ENCODE results near the gene EDN1.
"Not testable (repeated sequence)": the region's sequence is repeated elsewhere in the genome, so short reads cannot be mapped to it uniquely, and the experiment has no call there.

The EDN1 gene

DNA sequence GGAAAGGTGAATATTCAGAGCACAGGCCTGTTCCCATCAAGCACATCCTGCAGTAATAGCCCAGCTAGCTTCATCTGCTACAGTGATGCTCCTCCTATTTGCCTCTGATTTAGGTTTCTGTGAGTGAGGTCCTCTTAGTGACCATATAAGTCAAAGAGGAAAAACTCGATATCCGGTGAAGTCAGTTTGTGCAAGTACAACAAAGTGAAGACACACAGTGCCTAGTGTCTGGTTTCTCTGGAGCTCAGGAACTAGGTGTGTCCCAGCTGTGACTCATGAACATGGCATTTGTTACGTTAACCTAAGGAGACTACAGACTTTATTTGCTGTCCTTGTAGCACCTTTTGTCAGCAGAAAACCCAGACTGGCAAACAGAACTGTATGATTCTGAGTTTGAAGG lies 33.9 kb downstream of the EDN1 start:
- no peak for DNase-seq (ENCODE audit: low read depth, low spot score)

DNA sequence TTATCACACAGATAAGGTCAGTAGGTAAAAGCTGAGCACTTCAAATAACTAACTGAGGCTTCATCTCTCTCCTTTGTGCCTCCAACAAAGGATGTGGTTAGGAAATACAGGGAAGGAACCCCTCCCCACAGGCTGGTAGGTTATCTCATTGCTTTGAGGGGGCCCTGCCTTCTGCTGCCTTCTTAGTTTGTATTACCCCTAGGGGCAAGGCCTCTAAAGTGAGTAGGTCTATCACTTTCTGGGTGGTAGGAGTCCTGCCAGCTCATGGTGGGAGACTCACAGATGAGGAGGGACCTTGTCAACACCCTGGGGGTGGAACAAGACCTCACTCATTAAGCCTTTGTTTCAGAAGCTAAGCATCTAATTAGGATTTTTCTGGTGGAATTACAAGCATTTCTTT lies 34.6 kb downstream of the EDN1 start:
- DNase-seq (ENCODE audit: low read depth, low spot score) = no peak

DNA sequence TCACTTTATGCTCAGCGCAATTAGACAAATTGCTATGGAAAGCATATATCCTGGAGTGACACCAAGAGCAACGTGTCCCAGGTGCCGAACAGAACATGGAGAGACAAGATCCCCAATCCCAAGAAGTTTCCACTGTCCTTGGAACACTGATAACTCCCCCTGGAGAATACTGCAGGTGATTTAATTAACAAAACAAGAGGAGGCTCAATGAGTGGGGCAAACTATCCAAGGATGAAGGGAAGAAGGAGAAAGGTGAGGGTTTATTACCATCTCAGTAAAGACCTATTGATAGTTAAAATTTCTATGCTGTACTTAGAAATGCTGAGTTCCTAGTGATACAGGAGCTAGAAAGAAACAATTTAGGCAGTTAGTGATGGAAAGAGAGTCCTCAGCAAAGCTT lies 35.7 kb downstream of the EDN1 start:
- no peak for DNase-seq (ENCODE audit: low read depth, low spot score)

DNA sequence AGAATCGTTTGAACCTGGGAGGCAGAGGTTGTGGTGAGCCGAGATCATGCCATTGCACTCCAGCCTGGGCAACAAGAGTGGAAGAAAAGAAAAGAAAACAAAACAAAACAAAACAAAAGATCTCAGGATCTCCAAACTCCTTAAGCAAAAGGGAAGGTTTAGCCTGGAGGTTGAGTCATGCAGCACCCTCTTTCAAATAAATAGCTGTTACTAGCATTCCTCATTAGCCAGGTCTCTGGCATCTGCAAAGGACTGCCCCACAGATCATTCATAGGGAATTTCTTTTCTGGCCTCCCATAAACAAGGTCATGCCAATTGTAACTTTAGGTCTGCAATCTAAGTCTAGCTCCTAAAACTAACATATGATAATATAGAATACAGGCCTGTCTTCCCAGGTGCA lies 37.2 kb downstream of the EDN1 start:
- DNase-seq (ENCODE audit: low read depth, low spot score) = no peak

DNA sequence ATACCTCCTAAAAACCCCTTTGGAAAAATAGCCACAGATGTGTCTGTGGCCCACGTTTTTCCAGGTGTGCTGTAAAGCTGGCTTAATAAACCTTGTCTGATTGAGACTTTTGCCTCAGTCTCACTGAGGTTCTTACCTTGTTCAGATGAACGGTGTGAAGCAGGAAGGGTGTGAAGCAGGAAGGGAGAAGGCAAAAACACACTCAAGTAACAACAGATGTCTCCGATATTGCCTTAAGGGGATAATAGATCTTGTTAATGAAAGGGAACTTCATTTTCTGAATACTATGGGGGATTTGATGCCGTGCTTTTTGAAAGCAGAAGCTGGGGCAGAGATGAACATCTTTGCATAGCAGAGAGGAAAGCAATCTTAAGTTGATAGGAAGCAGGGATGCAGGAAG lies 37.8 kb downstream of the EDN1 start:
- DNase-seq (ENCODE audit: low read depth, low spot score) = no peak

DNA sequence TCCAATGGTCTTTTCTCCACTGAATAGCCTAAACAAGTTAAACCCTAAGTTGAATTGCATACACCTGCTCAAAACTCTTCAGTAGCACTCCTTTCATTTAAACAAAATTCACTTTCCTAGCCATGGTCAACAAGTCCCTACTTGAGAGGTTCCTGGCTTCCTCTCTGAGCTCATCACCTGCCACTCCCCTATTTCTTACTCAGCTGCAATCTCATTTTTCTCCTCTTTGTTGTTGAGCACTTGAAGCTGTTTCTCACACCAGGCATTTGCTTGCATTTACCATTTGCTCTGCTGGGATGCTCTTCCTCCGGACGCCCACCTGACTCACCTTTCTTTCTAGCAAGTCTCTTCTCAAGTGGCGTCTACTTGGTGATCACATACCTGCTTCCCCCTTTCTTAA lies 38.5 kb downstream of the EDN1 start:
- no peak for DNase-seq (ENCODE audit: low read depth, low spot score)

DNA sequence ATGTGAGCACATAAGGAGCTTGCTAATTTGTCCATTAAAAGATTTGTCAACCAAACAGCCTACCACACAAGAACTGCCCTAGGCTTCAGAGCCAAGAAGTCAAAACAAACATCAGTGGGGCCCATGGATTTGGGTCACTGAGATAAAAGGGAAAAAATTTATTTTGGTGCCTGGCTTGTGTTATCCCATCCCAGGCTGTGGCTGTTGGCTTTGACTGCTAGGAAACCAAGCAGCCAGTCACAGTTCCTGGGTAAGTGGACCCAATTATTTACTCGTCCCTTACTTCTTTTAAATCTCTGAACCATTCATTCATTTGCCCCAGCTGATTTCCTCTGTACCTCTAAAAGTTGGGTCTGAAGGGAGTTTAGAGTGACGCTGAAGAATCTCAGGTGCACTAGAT lies 41.3 kb downstream of the EDN1 start:
- no peak for DNase-seq (ENCODE audit: low read depth, low spot score)

DNA sequence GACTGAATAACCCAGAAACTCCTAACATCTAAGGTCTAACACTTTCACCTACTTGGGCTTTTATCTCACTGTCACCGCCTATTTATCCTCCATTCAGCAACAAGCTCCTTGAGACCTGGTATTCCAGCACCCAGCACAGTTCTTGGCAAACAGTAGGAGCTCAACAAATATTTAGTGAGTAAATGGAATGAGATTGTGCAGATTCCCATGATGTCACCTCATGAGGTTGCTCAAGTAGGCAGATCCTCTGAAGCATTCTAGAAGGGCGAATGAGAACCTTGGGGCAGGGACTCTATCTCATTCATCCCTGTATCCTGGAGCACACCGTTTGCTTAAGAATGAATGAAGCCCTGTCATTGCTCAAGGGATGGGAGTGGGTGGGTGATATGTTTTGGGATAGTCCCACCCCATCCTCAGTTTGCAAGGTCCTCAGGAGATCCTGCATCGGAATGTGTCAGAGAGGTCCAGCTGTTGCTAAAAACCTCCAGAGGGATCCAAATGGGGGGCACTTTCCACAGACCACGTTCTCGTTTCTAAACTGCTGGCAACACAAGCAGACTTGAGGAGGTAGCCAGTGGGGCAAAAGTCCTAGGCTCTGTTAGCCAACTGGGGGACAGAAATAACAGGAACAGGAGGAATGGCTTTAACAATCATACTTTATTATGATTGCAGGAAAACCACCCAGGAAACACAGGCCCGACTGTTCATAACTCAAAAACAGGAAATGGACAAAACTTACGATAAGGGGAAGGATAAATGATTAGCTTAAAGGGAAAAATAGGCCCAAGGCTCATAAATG lies 42.0 kb downstream of the EDN1 start:
- no peak for DNase-seq (ENCODE audit: low read depth, low spot score)

DNA sequence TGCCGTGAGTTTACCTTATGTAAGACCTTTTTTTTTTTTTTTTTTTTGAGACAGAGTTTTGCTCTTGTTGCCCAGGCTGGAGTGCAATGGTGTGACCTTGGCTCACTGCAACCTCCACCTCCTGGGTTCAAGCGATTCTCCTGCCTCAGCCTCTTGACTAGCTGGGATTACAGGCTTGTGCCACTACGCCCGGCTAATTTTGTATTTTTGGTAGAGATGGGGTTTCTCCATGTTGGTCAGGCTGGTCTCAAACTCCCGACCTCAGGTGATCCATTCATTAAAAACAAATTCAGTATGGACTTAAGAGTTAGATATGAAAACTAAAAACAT lies 42.6 kb downstream of the EDN1 start:
- not testable (repeated sequence) for DNase-seq (ENCODE audit: low read depth, low spot score)

DNA sequence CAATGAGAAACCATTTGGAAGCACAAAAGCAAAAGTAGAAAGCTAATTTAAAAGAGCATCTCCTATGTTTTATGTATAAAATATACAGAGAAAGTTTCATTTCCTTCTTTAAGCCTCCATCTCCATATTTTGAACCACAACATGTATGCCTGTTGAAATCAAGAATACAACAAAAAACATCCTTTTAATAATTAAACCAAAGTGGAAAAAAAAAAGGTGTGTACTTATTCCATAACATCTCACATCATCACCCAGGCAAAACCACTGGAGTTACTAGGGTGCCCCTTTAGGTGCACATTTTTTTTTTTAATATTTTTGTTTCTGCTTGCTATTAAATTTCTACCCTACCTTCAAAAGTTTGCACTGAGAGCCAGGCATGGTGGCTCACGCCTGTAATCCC lies 43.0 kb downstream of the EDN1 start:
- DNase-seq (ENCODE audit: low read depth, low spot score) = no peak

DNA sequence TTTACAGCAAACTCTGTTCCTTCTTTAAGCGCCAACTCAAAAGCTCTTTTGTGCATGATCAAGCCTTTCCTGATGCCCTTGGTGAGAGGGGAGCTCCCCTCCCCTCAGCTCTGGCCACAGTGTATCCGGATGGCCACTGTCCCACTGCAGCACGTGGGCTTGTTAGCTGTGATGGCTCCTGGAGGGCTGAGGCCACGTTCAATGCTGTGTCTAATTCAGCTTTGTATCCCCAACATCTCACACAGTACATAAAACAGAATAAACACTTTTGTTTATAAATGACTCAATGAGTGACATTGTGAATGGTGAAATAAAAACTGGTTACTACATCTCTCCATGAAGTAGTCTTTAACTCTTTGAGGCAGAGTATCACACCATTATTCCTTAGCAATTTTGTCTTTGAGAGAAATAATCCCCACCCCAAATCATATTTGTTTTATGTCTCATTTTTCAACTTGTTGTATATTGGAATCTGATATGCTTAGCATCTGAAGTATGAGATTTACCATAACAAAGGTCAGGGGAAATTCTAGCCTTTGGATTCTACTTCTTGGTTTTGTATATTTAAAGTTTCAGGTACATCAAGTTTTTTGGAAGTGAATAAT lies 44.5 kb downstream of the EDN1 start:
- no peak for DNase-seq (ENCODE audit: low read depth, low spot score)

DNA sequence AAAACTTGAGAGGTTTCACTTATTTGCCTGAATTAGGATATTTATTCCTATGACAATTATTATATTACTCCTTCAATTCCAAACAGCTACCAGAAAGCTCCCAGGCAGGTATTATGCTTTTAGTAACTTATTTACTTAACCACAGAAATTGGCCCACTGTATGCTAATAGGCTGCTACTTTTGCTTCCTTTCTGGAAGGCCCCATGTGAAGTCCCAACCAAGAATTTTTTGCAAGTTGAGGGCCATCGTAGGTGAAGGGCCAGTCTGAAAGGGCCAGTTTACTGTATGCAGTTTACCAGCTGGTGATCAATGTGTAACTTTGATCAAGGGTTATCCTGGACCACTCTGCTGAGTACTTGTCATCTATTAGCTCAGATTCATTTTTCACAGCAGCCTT lies 45.0 kb downstream of the EDN1 start:
- no peak for DNase-seq (ENCODE audit: low read depth, low spot score)

DNA sequence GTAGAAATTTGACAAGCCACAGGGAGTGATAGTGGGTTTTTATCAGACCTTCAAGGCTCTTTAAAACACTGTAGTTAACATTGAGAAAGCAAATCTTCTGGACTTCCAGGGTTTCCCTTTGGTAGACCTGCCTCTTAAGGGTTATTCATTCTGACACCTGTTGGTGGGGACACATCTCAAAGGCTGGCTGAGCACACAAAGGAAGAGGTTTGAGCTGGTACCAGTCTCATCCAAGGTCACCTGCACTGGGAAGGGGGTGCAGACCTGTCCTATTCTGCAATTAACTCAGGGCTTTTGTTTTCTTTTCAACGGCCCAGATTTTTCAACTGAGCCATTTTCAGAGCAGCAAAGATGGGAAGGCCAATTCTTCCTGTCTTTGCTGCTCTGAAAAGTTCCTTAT lies 45.6 kb downstream of the EDN1 start:
- DNase-seq (ENCODE audit: low read depth, low spot score) = no peak

DNA sequence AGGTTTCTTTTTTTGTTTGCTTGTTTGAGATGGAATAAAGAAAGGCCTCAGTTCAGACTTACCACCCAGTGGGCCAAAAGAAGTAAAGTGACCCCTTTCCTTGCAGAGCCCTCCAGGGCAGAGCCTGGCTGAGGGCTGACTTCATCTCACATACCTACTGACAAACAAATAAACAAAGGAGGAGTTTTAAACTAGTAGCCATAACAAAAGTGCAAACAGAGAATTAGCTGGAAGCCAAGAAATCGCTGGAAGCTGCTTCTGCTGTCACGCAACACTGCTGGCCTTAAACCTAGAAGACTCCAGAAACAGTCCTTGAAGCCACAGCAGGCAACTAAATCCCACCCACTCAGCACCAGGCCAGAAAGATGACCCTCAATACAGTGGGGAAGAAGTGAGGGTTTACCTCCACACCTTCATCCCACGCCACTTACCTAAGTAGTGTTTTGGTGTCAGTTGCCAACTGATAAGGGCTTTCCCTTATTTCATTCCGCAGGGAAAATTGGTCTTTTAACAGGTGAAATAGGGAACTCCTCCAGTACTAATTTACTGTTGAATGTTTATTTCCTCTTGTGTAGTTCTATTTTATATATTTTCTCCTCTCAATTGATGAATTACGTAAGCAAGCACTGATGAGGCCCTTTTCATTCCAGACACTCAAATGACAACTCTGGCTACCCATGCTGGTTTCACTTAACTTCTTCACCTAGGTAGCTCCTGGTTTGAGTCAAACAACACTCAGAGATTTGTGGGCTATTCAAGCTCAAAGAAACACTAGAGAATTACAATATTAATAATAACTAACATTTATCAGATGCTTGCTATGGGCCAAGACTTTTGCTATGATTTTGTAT lies 46.2 kb downstream of the EDN1 start:
- DNase-seq (ENCODE audit: low read depth, low spot score) = no peak

DNA sequence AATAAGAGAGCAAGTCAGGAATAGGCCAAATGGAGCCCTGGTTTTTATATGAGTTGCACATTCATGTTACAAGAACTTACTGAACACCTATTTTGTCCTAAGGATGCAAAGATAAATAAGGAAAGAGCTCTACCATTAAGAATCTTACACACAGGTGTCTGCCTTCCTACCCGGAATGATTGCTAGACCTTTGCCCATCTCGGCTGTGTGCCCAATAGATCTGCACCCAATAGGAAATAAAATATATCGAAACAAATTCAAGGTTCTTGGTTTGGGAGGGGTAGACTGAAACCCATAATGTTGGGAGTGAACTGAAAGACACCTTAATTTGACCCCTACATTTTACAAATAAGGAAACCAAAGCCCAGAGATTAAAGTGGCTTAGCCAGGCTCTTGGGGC lies 48.9 kb downstream of the EDN1 start:
- no peak for DNase-seq (ENCODE audit: low read depth, low spot score)

DNA sequence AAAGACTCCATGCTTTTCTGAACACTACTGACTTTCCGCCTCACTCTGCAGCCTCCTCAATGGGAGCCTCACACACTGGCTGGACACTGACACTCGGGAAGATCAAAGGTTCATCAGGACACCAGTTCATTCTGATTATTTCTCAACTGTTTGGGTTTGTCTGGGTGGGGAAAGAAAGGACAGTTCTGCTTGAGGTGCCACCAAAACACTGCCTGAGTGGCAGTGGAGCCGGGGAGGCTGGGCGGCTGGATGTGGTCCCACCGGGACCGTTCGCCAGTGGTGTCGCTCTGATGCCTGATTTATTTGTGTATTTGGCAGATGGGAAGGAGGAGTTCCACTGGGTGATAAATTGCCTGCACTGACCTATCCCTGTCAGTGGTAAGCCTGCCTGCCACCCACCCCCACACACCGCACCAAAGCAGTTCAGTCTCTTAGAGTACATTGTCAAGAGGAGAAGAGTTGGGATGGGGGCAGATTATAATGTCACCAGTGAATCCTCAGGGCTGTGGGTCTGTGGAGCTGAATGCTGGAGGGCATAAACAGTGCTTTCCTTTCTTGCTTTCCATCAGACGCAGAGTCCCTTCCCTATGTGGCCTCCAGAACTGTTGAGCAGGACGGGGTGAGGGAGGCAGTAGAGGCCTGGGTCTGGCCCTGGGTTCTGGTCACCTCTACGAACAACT lies 49.8 kb downstream of the EDN1 start:
- no peak for DNase-seq (ENCODE audit: low read depth, low spot score)

DNA sequence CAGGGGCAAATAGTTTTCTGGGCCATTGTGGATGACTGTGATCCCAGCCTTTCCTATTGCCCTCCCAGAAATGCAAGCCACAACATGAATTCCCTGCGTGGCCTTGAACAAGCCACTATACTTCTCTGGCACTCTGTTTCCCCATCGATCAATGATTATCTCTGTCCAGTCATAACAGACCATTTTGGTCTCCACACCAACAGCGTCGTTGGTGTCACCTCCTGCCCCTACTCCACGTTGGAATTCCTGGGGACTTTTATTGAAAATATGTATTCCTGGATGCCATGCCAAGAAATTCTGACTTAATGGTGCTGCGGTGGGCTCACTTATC lies 50.3 kb downstream of the EDN1 start:
- DNase-seq (ENCODE audit: low read depth, low spot score) = no peak

DNA sequence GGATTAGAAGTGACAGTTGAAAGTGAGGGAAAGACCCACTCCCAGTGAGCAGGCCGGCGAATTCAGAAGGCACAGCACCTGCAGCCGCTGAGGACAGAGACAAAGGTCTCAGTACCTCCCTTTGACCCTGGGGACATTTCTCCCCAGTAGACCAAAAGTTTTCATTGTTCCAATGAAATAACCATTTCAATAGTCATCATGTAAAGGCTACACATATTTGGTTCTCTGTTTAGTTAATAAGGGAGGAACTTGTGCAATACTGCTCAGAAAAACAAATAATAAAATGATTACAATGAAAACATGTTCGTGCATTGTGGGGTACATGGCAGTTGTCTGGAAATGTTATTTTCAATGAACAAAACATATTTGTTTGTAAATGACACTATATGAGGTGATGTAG lies 52.5 kb downstream of the EDN1 start:
- DNase-seq (ENCODE audit: low read depth, low spot score) = no peak

DNA sequence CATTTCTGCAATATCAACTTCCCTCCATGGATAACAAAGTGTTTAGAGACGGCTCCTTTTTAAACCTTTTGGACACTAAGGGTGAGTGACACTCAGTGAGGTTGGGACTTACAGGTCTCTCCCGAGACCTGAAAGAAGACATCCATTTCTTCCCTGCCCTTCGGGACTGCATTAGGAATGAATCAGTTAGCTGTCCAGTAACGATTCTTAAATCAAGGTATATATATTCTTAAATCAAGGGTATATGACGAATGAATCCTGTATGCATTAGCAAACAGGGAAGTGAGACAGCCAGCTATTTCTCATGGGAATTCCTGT lies 52.9 kb downstream of the EDN1 start:
- DNase-seq (ENCODE audit: low read depth, low spot score) = no peak

DNA sequence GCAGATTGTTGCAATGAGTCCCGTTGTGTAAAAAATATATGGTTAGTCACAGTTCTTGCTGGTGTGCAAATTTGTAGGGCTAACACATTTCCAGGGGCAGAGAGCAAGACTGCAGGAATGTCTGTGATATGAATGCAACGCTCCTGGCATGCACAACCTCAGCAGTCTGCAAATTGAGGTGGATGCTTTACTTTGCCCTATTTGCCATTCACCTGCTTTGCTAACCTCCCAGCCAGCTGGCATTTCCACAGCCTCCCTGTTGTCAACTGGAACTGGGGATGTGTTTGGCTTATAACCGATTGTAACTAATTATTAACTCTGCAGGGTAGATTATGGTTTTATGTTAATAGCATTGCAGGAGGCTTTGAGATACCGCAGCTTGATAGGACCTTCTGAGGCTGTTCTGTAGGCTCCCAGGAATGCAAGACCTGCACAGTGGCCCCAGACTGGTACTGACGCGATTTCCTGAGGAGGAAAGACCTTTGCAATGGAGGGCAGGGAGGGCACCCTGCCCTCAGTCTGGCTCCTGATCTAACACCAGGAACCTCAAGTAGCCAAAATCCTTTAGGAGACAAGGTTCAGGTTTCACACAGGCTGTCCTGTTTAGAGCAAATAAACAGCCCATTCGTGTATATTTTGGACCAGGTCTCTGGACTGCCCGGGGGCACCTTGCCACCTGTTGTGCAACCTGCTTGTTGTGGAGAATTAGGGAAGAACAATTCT lies 53.4 kb downstream of the EDN1 start:
- DNase-seq (ENCODE audit: low read depth, low spot score) = no peak

DNA sequence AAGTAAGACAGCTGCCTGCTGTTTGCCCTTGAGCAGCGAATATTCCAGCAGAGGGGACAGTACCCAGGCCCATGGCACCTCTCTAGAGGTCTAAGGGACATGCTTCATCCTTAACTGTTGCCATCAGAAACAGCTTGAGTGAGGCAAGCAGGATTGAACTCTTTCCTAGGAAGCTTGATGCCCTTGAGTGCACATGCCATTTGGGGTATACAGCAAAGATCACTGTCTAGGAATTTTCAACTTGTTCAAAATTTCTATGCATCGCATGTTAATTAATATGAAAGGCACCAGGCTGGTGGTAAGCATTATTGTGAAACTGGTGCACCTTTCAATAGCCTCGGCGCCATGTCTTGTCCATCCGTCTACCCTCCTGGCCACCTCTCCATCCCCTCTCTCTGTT lies 54.1 kb downstream of the EDN1 start:
- DNase-seq (ENCODE audit: low read depth, low spot score) = no peak

All from activated naive CD8-positive, alpha-beta T cell treated with anti-CD3 and anti-CD28 coated beads, Interleukin-2, amount 50 U/mL, for 16 hours (primary cell).